Endothelial cell of umbilical vein (primary cell): ENCODE measurements around the gene UBP1. TPM values are rescaled to one million over a fixed set of nuclear protein-coding genes. Genes with fewer than 3 reads are reported as not detected.
A peak's percentile ranks its signal among the peaks of the same experiment; 100 is the strongest.

Experiments used
- BruUV-seq: library from RNA; stranded (reverse); fragments of 400-500 nt; replicated peaks from 2 replicates; lab custom pipeline; 2021; lab: Mats Ljungman, UMichigan
- CTCF ChIA-PET: fragments of 300-600, 350-600 bp; sonication (Branson Sonifier 250); formaldehyde crosslinking; loops from one replicate; lab custom pipeline; 2021; ENCODE audit warnings: antibody characterized with exemption, inconsistent platforms; lab: Charles Lee
- POLR2A ChIA-PET: fragments of 300-600, 350-600 bp; sonication (Branson Sonifier 250); formaldehyde crosslinking; loops from one replicate; lab custom pipeline; 2021; ENCODE audit warnings: antibody characterized with exemption, inconsistent platforms; lab: Charles Lee
- DNase-seq: peaks from one replicate; pipeline ENCODE4 v3.0.0-alpha.2; 2011; ENCODE audit warnings: low read depth, low spot score
- FAIRE-seq: peaks from 2 replicates; lab custom pipeline; 2011; peaks lifted over from hg19 to GRCh38; lab: Jason Lieb, UNC
- H2AFZ ChIP-seq: 2 replicates; pipeline ENCODE4 v1.6.0; 2012; ENCODE audit warnings: low read depth, low read length, control low read depth, inconsistent platforms
- H3K27ac ChIP-seq: 2 replicates; pipeline ENCODE4 v1.5.1; 2011; ENCODE audit warnings: low read depth, mild to moderate bottlenecking, control low read depth, low read length, moderate library complexity; ENCODE audit not compliant: insufficient read depth
- H3K27me3 ChIP-seq, 2 experiments: 2 replicates each; pipeline versions ENCODE4 v1.6.0 to v1.6.1; 2011; ENCODE audit warnings: low read length in 2 of 2, mixed read lengths in 1 of 2; ENCODE audit not compliant: control insufficient read depth in 2 of 2, insufficient read depth in 2 of 2
- H3K36me3 ChIP-seq, 2 experiments: 2 replicates in 1 of 2; 3 replicates in 1 of 2; pipeline ENCODE4 v1.5.1; 2011; ENCODE audit warnings: low read length in 2 of 2, mild to moderate bottlenecking in 1 of 2, moderate library complexity in 1 of 2; ENCODE audit not compliant: control insufficient read depth in 2 of 2, insufficient read depth in 2 of 2; ENCODE audit errors: extremely low read depth in 1 of 2
- H3K4me1 ChIP-seq: 3 replicates; pipeline ENCODE4 v1.5.1; 2011; ENCODE audit warnings: mild to moderate bottlenecking, low read length; ENCODE audit not compliant: control insufficient read depth, insufficient read depth; ENCODE audit errors: extremely low read depth
- H3K4me2 ChIP-seq: 2 replicates; pipeline ENCODE4 v1.6.1; 2011; ENCODE audit warnings: low read length, control low read depth, mixed read lengths; ENCODE audit not compliant: insufficient read depth
- H3K4me3 ChIP-seq, 3 experiments: fragments of 200-600 bp in 1 of 3; sonication (generic), shearing (Covaris generic) in 1 of 3; replicated peaks in 1 of 3; 2 replicates each; pipeline ENCODE4 v1.5.1; 2011 to 2016; ENCODE audit warnings: control low read depth in 3 of 3, low read length in 3 of 3, mild to moderate bottlenecking in 2 of 3, inconsistent platforms in 1 of 3, low read depth in 1 of 3, moderate library complexity in 1 of 3; ENCODE audit not compliant: insufficient read depth in 1 of 3
- H3K79me2 ChIP-seq: 2 replicates; pipeline ENCODE4 v1.6.0; 2012; ENCODE audit warnings: low read length, inconsistent platforms; ENCODE audit not compliant: control insufficient read depth, insufficient read depth
- H3K9ac ChIP-seq: replicated peaks from 2 replicates; pipeline ENCODE3; 2011; ENCODE audit warnings: low read length, control low read depth; ENCODE audit not compliant: insufficient read depth; ENCODE audit errors: extremely low read depth
- H3K9me1 ChIP-seq: replicated peaks from 3 replicates; pipeline ENCODE4 v1.6.0; 2011; ENCODE audit warnings: mild to moderate bottlenecking, low read length; ENCODE audit not compliant: control insufficient read depth, insufficient read depth; ENCODE audit errors: extremely low read depth
- H3K9me3 ChIP-seq: replicated peaks from 2 replicates; pipeline ENCODE4 v1.5.1; 2012; ENCODE audit warnings: low read length, inconsistent platforms; ENCODE audit not compliant: control insufficient read depth, insufficient read depth
- H4K20me1 ChIP-seq: replicated peaks from 2 replicates; pipeline ENCODE3; 2011; ENCODE audit warnings: mild to moderate bottlenecking, low read length; ENCODE audit not compliant: control insufficient read depth, insufficient read depth; ENCODE audit errors: extremely low read depth
- EZH2 ChIP-seq: IDR thresholded peaks from 2 replicates; pipeline ENCODE4 v1.6.1; 2012; ENCODE audit warnings: borderline replicate concordance, low read depth, mild to moderate bottlenecking, moderate library complexity, low read length, inconsistent platforms; ENCODE audit not compliant: severe bottlenecking
- FOS ChIP-seq: IDR thresholded peaks from 2 replicates; pipeline ENCODE4 v1.6.1; 2011; ENCODE audit warnings: mild to moderate bottlenecking, low read length, moderate library complexity, borderline replicate concordance; ENCODE audit not compliant: insufficient read depth
- GATA2 ChIP-seq: IDR thresholded peaks from 2 replicates; pipeline ENCODE4 v1.7.0; 2011; ENCODE audit warnings: low read depth, mild to moderate bottlenecking, moderate library complexity, mixed read lengths, low read length; ENCODE audit not compliant: insufficient read length, insufficient read depth
- JUN ChIP-seq: IDR thresholded peaks from 2 replicates; pipeline ENCODE4 v1.6.1; 2011; ENCODE audit warnings: borderline replicate concordance, low read depth; ENCODE audit not compliant: insufficient read length, insufficient read depth
- MYC ChIP-seq: IDR thresholded peaks from one replicate; pipeline ENCODE4 v1.6.1; 2011; ENCODE audit warnings: mild to moderate bottlenecking, low read depth, low read length
- POLR2A ChIP-seq: IDR thresholded peaks from 2 replicates; pipeline ENCODE4 v1.6.1; 2012; ENCODE audit warnings: low read depth, mild to moderate bottlenecking, control low read depth, low read length
- POLR2AphosphoS5 ChIP-seq: IDR thresholded peaks from 2 replicates; pipeline ENCODE4 v1.6.1; 2012; ENCODE audit warnings: low read depth, mild to moderate bottlenecking, control low read depth, low read length, moderate library complexity; ENCODE audit not compliant: insufficient read depth
- dilution Hi-C: fragments of 300-500 bp; cut with MboI; formaldehyde crosslinking; loops from one replicate; pipeline ENCODE4 v1.15.0; 2019; ENCODE audit warnings: low sequenced_read_pairs; ENCODE audit not compliant: extremely low pct_ligation_motif_present
- intact Hi-C: fragments of 100-400 bp; cut with micrococcal nuclease; formaldehyde crosslinking; loops from one replicate; pipeline ENCODE4 v1.10.0; 2022
- polyA plus RNA-seq, 4 experiments: library from polyadenylated mRNA; depleted of rRNA in 3 of 4; stranded (reverse) in 3 of 4; unstranded in 1 of 4; fragments of >200 nt; gene quantifications; 2 replicates each; pipeline versions ENCODE4 v1.2.1 to v1.2.3, GENCODE V29; 2011 to 2012; ENCODE audit warnings: missing spikeins in 1 of 4
- total RNA-seq: library from RNA; stranded (reverse); gene quantifications from 2 replicates; pipeline ENCODE4 v1.2.3, GENCODE V29; 2021
- TF ChIP-seq, protein P1 (sequence below), 2 donors: IDR thresholded peaks; 1 replicate in 1 of 2; 2 replicates in 1 of 2; pipeline ENCODE4 v1.5.1; 2011; ENCODE audit warnings: low read length in 2 of 2, mild to moderate bottlenecking in 2 of 2, moderate library complexity in 2 of 2, control low read depth in 1 of 2, inconsistent platforms in 1 of 2, low read depth in 1 of 2; ENCODE audit not compliant: insufficient read depth in 1 of 2; ENCODE audit errors: extremely low read depth in 1 of 2
- TF ChIP-seq, protein P2 (sequence below): IDR thresholded peaks from 2 replicates; pipeline ENCODE4 v1.6.1; 2011; ENCODE audit not compliant: insufficient read depth, insufficient read length

The UBP1 gene
- total and polyA plus RNA-seq, 2 donors (not counting 3 experiments of a cell fraction or from before 2014, with no cell fraction given), result 60.2 to 90.5 TPM

DNA sequence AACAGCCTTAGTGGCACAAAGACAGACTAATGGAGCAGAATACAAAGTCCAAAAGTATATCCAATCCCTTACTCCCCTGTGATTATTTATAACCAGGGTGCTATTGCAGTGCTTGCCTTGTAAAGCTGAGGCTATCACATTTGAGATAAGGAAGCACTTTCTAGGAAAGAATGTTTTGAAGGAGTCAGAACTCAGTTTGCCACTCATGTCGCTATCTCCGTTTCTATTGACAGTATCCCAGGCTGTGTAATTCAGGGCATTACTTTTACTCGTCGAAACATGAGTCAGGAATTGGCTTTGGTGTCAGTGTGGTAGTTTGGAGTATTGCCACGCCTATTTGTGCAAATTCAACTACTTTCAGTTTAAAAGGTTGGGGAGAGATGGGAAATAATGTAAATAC is 84.6 kb downstream of the UBP1 start:
- no peak for FAIRE-seq
- H3K9ac ChIP-seq, result no peak overlapping the region
- H3K36me3 ChIP-seq, result no peaks in the 10 kb centered on the region
- H3K9me1 ChIP-seq, result no peaks in the 10 kb centered on the region
- no peaks in the 10 kb centered on the region for H3K27me3 ChIP-seq
- BruUV-seq, result no TSS peak
- no peaks in the 10 kb centered on the region for H3K9me3 ChIP-seq
- no peak for TF ChIP-seq POLR2A
- no peak for TF ChIP-seq EZH2
- no peak for TF ChIP-seq POLR2AphosphoS5
- TF ChIP-seq GATA2, result no peak
- TF ChIP-seq, protein P1, sequence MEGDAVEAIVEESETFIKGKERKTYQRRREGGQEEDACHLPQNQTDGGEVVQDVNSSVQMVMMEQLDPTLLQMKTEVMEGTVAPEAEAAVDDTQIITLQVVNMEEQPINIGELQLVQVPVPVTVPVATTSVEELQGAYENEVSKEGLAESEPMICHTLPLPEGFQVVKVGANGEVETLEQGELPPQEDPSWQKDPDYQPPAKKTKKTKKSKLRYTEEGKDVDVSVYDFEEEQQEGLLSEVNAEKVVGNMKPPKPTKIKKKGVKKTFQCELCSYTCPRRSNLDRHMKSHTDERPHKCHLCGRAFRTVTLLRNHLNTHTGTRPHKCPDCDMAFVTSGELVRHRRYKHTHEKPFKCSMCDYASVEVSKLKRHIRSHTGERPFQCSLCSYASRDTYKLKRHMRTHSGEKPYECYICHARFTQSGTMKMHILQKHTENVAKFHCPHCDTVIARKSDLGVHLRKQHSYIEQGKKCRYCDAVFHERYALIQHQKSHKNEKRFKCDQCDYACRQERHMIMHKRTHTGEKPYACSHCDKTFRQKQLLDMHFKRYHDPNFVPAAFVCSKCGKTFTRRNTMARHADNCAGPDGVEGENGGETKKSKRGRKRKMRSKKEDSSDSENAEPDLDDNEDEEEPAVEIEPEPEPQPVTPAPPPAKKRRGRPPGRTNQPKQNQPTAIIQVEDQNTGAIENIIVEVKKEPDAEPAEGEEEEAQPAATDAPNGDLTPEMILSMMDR (IDR thresholded peaks at IDR 0.05; ENCODE audit: extremely low read depth in 1 of 2, insufficient read depth in 1 of 2, low read depth in 1 of 2, low read length in 2 of 2), result no peak
- no peak for TF ChIP-seq MYC
- no peak for TF ChIP-seq FOS
- no peak for TF ChIP-seq JUN
- TF ChIP-seq, protein P2, sequence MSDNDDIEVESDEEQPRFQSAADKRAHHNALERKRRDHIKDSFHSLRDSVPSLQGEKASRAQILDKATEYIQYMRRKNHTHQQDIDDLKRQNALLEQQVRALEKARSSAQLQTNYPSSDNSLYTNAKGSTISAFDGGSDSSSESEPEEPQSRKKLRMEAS, result no peak
- ChIA-PET CTCF (interaction anchor here (2.1 to 3.1 kb wide), 2 partner anchors 18 to 224 kb away, joined by 9 to 17 read pairs; no protein-coding TSS in a partner anchor), POLR2A (no interaction called here)
- no peaks in the 10 kb centered on the region for H3K79me2 ChIP-seq
- peaks cover 16% of the 10 kb centered on the region for H3K4me1 ChIP-seq
- no peak overlapping the region for H3K27ac ChIP-seq
- H4K20me1 ChIP-seq, result no peaks in the 10 kb centered on the region
- no peak overlapping the region for H3K4me3 ChIP-seq
- DNase-seq, result peak; percentile 39
- dilution Hi-C loops, result loop anchor here (10.0 kb wide), 1 partner anchor 221 kb away; no protein-coding TSS in a partner anchor
- intact Hi-C loops, result no loop called here
- H2AFZ ChIP-seq, result no peak overlapping the region
- H3K4me2 ChIP-seq, result no peak overlapping the region
